DMS153 (cell line): ENCODE data around the gene LRRC73.
"Not testable (repeated sequence)": the region's sequence is repeated elsewhere in the genome, so short reads cannot be mapped to it uniquely, and the experiment has no call there.

Source experiments
- DNase-seq: peaks from one replicate; lab custom pipeline; 2025; lab: John Stamatoyannopoulos, UW

Gene LRRC73

DNA sequence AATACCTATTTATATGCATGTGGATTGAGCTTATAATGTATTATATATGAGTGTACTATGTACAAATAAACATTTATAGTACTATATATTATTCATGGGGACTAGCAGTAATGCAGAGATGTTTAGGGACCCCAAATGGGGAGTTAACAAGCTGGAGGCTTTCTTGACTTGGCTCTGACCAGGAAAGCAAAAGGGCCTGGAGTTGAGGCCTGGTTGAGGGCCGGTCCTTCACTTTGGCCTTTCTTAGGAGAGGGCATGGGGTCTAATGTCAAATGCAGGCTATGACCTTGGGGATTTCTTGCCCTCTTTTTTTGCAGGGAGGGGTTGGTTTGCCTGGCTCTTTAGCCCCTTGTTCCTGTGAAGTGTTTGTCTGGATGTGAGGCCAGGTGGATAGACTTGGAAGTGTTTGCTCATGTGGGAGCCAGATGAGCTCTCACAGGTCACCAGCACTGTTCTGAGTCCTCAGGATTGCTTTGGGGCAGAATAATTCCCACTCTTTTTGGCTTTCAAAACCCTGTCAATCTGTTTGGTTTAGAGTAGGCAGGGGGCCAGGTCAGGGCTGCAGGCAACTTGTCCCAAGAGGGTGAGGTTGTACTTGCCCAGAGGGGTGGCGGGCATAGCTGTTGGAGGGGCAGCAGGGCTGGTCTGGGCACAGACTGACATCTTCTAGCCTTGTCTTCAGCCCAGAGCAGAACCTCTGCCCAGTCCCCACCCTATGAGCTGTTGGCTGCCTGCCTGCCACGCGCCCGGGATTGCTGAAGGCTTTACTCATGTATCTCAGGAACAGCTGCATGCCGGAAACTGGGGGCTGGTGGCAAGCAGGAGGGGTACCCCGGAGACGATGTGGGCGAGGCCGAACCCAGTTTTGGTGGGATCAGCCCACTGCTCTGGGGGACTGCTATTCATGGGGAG lies 18.1 kb downstream of the LRRC73 start:
- DNase-seq = no peak

DNA sequence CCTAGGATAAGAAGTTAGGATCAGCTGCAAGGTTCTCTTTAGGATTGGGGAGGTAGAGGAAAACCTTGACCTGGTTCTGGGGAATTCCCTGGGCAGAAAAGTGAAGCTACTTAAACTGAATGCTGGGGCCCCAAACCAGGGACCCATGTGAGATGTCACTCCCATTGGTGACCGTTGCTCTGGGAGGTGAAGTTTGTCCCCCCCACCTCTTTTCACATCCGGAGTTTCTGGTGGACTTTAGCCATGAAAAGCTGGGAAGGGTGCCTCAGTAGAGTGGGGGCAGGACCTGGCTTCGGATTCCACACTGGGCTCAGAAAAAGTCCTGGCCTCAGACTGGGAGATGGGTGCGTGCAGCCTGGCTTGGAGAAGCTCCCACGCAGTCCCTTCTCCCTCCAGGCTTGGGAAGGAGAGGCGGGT lies 19.6 kb downstream of the LRRC73 start:
- no peak for DNase-seq

DNA sequence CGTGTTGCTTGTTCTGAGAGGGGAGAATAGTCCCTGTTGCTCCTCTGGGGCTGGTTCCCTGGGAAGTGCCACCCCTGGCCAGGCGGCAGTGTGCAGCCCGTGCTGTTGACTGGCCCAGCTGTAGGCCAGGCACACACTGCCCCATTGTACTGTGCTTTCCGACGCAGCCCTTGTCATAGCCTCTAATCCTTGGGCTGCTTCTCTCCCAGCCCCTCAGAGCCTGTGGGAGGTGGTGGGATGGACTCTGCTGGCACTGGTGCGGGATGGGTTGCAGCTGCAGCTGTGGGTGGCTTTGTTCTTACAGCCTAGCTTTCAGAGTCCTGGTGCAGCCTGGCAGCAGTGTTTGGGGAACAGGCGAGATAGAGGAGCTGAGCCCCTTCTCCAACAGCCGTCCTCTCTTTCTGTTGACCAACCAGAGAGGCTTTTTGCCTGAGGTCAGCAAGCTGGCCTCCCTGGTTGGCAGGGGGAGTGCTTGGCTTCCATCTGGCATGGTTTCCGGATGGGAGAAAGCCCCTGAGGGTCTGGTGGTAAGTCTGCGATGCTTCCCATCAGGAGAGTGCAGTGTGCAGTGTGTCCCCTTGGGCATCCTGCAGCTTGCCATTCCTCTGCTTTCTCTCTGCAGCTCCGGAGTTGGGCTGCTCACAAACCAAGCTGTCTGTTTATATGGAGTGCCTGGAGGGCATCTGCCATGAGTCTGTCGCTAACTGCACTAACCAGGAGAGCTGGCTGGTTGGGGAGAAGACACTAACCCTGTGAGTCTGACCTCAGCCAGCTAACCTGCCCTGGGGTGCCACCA lies 20.7 kb downstream of the LRRC73 start:
- DNase-seq = no peak

DNA sequence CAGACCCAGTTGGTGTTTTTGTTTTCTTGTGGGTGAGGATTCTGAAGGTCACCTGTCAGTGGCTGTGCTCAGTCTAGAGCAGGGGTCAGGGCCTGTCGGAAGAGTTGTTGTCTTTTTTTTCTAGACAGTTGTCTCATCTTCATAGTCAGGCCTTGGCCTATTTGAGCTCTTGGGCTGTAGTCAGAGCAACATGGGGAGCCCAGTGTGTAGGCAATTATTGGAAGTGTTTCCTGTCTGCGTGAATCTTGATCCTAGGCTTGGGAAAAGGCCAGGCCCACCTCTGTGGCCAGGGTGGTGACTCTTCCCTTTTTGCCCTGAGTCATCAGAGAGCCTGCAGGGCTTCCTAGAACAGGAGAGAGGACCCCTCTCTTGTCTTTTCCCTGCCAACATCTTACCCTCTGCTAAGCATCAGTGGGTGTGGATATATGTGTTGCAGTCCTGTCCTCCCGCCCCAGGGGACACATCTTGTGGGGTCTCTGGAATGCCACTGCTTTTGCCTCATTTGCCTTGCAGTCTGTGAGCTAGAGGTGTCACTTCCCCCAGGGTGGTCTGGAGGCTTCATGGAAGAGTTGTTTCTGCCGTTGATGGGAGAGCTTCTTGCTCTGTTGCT lies 21.4 kb downstream of the LRRC73 start:
- DNase-seq = no peak

DNA sequence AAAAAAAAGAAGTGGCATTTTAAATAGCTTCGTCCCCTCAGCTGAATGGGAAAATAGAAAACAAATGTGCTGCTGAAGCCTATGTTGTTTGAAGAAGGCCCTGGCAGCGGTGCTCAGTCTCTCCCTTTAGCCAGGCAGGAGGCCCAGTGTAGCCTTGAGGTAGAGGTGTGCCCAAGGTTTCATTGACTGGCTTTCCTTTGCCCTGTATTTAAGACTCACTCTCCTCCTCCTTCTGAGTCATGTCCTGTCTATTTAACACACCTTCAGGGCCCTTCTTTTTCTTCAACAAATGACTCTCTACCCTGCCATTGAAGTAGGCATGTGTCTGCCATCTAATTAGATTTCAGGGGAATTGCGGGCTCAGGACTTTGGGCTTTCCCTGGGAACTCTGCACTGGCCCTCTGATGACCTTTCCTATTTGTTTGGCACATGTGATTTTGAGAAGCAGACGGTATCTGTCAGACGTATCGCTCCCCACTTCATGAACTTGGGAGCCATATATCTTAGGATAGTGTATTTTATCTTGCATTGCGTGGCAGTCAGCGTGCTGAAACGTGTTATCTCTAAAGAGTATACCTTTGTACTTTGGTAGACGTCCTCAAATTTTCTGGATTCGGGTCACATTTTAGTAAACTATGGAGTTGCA lies 28.4 kb downstream of the LRRC73 start:
- no peak for DNase-seq

DNA sequence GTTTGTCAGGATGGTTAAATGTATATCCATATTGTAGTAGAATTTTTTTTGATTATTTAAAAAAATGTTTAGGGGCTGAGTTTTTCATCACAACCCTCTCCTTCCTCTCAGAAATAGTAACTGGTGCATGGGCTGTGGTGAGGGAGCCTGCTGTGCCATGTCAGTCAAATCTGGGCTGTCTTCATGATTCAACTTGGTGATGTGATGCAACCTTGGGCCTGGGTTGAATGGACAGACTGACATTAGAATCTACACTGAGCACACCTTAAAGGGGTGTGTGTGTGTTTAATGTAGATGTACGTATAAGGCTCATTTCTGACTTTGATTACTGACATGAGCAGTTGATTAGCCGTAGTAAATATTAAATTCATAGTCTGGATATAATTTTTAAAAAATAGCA lies 29.1 kb downstream of the LRRC73 start:
- no peak for DNase-seq

DNA sequence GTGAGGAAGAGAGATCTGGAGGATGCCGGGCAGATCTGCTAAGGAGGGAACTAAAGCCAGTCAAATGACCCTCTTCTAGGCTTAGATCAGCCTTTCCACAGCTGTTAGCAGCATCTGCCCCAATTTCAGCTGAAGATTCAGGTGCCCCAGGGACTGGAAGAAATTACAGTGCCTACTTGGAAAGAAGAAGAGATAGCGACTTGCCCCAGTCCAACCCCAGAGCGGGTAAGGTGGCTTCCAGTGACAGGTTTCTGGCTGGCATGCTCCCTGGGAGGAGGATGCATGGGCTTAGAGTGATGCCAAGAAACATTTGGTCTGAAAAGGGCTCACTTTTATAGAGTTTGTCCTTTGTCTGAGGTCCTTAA lies 32.2 kb downstream of the LRRC73 start:
- DNase-seq = no peak

DNA sequence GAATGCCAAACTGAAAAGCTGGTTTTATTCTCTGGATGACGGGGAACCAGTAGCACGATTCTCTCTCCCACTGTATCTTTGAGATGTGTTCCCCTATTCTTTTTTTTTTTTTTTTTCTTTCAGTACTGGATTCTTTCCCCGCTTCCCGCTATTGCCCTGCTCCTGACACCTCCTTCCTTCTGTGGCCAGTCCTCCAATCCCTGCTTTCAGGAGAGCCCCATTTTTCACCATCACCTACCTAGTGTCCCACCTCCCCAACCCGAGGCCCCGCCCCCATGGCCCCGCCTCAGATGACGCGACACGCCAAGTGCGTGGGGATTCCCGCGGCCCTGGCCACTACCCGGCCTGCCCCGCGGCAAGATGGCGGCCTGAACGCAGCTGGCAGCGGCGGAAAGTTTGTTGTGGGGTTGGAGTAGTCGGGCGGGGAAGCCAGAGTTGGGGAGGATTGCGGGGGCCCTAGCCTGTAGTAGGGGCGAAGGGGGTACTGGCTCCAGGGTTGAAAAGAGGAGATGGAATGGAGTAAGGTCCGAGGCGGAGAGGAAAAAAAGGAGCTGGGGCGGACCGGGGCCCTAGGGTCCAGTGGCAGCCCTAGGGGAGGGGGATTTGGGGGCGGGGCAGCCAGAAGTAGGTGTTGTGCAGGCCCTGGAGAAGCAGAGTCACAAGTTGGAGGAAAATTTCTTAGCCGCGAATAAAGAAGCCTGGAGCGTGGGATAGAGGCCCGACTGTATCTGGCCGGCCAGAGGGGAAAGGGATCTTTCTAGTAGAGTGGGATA lies 32.7 kb downstream of the LRRC73 start, which contains the start of gene TJAP1:
TSS of gene TJAP1 (plus strand) at position 336 of the 773 bp plus-strand sequence. CDS start 21,432 bp downstream, outside the sequence.
- DNase-seq = peak; percentile 72

DNA sequence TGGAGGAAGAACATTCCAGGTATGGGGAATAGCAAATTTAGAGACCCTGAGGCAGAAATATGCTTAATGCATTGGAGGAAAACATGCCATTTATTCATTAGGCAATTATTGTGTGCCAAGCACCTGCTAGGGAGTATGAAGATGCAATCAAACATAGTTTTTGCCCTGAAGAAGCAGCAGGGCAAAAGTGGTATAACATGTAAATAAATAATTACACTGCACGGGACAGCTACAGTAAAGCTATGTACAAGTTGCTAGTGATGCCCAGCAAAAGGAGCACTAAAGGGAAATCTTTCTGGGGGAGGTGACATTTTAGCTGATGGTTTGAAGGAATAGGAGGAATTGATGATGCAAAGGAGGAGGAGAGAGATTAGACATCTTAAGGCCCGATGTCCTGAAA lies 33.4 kb downstream of the LRRC73 start:
- no peak for DNase-seq

DNA sequence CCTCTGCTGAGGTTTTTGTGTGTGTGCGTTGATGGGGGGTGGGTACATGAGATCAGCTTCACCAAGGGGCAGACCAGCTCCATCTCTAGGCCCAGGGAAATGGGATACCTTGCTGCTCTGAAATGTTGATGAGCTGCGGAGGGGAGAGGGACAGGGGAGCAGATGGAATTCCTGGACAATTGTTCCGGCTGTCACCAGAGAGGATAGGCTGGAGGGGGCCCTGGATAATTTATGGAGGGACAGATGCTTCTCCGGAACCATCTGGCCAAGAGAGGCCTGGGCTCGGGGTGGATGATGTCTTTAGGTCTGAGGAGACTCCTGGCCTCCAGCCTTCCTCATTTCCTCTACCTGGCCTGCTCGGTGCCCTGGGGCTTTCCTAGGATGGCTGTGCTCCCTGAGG lies 34.6 kb downstream of the LRRC73 start:
- DNase-seq = no peak

DNA sequence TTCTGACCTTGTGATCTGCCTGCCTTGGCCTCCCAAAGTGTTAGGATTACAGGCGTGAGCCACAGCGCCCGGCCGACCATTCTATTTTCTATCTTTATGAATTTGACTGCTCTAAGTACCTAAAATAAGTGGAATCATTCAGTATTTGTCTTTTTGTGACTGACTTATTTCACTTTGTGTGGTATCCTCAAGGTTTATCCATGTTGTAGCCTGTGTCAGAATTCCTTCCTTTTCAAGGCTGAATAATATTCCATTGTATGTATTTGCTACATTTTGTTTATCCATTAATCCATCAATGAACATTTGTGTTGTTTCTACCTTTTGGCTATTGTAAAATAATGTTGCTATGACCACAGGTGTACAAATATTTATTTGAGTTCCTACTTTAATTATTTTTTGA lies 37.6 kb downstream of the LRRC73 start:
- DNase-seq = no peak

DNA sequence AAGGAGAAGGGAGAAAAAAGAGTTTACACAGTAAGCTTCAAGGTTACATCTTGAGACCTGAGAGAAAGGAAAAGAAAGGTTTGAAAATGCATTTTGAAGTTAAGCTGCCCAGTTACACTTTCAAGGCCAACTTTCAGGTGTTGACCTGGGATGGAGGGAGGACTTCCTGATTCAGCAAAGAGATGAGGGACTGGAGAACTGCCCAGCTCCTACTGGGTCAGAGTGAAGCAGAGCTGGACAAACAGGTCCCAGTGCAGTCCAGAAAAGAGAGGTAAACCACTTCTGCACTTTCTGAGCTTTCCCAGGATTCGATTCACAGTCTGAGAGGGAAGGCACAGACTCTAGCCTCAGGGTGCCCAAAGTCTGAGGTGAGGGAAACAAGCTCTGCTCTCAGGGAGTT lies 38.7 kb downstream of the LRRC73 start:
- DNase-seq = no peak

DNA sequence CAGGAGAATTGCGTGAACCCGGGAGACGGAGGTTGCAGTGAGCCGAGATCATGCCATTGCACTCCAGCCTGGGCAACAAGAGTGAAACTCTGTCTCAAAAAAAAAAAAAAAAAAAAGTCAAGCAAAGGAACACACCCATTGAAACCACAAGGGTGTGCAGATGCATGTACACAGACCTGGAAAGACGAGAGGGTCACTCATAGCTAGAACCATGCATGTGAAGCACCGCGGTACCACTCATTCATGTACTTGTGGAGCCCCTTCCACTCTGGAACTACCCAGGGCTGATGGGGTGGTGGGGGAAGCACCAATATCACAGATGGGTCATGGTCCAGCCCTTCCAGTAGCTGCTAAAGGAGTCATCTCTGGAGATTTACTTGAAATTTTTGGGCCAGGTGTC lies 40.2 kb downstream of the LRRC73 start:
- DNase-seq = no peak

DNA sequence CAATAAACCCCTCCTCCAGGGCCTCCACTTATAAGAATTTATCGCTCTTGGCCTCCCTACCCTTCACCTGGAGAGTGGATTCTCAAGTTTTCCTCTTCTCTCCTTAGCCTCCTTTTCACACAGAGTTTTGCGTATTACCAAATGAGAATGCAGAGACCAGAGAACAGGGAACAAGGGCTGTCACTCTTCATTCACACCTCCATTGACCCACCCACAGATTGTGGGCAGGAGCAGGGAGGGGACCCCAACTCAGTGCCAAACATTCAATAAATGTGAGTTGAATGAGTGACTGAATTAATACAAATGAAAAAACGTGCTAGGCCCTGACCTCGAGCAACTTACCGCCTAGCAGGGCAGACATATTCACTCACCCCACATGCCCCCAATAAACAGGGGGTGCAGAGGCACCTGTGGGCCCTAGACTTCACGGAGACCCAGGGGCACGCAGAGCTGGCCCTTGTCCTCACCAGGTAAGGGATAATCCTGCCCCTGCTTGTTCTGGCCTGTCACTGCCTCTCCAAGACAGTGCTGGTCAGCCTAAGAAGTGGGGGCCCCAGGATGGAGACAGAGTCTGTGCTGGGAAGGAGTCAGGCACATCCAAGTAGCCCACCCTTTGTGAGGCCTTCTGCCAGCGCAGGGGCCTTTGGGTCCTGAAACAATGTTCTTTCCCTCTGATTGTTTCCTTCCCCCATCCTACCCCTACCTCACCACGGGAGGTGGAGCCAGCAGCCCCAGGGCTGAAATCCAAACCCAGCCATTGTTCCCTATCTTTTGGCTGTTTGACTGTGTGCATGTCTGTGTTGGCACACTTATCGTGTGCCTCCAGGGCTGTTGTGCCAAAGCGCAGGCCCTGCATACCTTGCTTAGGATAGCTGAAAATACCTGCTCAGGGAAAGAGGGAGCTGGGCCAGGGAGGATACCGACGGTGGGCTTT lies 41.1 kb downstream of the LRRC73 start:
- DNase-seq = no peak

DNA sequence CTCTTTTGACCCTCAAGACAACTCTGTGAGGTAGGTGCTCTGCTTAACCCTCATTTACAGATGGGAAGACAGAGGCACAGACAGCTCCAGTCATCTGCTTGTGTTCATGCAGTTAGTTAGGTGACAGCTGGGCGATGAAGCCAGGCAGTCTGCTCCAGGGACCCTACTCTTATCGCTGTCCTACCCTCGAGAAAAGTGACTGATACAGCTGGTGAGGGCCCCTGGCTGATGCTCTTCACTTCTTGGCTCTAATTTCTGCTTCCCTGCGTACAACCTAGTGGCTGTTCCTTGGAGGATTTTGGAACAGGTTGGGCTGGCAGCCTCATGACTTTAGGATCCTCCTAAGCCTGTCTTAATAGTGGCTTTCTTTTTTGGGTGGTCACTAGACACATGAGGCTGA lies 41.9 kb downstream of the LRRC73 start:
- DNase-seq = no peak

DNA sequence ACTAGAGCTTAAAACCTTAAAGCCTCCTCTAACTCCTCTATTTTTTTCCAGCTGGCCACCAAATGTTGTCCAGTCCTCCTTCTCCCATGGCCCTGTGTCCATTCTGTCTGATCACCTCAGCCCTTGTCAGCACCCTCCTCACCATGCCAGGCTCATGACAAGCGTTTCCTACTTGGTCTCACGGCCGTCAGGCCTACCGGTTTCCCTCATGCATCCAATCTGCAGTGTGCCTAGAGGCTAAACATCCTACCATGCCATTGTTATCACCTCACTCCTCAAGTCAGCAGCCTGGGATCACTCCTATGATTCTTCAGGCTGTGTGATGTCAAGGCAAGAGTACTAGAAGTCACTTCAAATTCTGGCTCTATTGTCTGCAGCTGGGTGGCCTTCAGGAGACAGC lies 42.4 kb downstream of the LRRC73 start:
- no peak for DNase-seq

DNA sequence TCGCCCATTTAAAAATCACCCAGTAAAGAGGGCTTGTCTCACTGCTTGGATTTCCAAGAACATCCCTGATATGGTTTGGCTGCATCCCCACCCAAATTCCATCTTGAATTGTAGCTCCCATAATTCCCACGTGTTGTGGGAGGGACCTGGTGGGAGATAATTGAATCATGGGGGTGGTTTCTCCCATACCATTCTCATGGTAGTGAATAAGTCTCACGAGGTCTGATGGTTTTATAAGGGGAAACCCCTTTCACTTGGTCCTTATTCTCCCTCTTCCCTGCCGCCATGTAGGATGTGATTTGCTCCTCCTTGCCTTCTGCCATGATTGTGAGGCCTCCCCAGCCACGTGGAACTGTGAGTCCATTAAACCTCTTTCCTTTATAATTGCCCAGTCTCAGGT lies 42.9 kb downstream of the LRRC73 start:
- not testable (repeated sequence) for DNase-seq

DNA sequence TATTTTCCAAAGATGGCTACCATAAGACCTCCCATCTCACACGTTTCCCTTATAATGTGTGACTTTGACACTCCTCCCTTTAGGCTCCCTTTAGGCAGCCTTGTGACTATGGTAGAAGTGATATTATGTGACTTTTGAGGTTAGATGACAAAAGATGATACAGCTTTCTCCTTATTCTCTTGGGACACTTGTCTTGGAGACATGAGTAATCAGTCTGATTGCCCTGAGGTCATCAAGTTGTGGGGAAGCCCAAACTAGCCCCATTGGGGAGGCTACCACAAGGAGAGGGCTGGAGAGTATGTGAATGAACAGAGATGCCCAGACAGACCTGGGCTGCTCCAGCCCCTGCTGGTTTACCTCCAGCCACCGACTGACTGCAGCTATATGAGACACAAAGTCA lies 44.2 kb downstream of the LRRC73 start:
- no peak for DNase-seq

DNA sequence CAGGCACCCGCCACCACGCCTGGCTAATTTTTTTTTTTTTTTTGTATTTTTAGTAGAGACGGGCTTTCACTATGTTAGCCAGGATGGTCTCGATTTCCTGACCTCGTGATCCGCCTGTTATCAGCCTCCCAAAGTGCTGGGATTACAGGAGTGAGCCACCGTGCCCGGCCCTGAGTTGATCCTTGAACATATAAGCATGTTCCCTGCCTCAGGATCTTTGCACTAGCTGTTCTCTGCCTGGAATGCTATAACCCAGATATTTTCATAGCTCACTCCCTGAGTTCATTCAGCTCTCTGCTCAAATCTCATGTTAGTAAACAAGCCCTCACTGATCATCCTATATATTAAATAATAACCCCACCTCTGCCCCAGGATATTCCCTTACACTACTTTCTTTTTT lies 45.8 kb downstream of the LRRC73 start:
- DNase-seq = no peak

DNA sequence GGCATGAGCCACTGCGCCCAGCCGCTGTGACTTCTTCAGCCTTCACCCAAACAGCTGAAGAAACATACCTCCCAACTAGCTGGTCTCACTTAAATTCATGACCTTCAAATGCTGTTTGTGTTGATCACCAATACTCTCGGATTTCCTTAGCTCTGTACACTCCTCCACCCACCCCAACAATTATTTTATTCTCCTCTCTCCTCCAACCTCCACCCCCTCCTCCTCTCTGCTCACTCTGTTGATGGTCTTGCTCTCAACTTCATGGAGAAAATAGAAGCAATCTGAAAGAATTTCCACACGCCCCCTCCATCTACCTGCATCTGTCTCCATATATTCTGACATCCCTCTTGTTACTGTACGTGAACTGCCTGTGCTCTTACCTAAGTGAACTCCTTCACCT lies 48.2 kb downstream of the LRRC73 start:
- DNase-seq = no peak
